GM21381 (cell line): ENCODE measurements around the gene ZDHHC5.
"Not testable (repeated sequence)": the region's sequence is repeated elsewhere in the genome, so short reads cannot be mapped to it uniquely, and the experiment has no call there.

Experiments
- ATAC-seq: cut with Tn5 transposase; IDR thresholded peaks from one replicate; pipeline ENCODE4 v1.9.1; 2021; ENCODE audit warnings: mild to moderate bottlenecking, moderate library complexity; ENCODE audit not compliant: unreplicated experiment

ZDHHC5 gene

DNA sequence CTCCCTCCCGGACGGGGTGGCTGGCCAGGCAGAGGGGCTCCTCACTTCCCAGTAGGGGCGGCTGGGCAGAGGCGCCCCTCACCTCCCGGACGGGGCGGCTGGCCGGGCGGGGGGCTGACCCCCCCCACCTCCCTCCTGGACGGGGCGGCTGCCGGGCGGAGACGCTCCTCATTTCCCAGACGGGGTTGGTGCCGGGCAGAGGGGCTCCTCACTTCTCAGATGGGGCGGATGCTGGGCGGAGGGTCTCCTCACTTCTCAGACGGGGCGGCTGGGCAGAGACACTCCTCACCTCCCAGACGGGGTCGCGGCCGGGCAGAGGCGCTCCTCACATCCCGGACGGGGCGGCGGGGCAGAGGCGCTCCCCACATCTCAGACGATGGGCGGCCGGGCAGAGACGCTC is 48.8 kb downstream of the ZDHHC5 start:
- not testable (repeated sequence) for ATAC-seq

DNA sequence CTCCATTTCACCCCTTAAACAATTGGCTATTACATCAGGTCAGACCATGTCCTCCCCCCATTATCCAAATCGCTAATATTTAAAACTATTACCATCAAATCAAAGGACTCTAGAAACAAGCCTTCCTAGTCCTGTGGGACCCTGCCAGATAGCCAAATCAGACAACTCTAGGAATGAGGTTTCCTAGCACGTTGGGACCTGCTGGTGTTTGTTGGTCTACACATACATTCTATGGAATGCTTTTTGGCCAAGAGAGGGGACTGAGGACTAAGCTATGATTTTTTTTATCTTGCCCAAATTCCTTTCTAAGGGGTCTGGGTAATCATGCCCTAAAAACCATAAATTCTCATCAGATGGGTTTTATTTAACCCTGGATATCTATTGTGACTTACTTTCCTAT is 59.3 kb downstream of the ZDHHC5 start:
- no peak for ATAC-seq

- no peak for ATAC-seq
Observed at GRCh38 chr11:57728829-57729228, 60.9 kb downstream of the ZDHHC5 start.

DNA sequence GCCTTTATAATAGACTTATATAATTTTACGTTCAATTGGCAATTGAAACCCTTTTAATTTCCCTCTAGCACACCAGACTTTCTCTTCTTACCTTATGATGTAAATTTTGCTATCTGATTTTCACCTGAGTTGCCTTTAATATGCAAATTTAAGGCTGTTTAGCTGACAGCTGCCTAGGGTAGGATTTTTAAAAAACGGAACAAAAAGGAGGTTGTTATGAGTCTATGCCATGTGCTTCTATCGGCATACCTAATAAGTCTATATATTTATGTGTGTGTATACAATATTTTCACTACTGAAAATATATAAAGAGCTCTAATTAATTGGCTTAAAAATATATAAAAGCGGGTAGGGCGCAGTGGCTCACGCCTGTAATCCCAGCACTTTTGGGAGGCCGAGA is 61.6 kb downstream of the ZDHHC5 start:
- ATAC-seq, result no peak

DNA sequence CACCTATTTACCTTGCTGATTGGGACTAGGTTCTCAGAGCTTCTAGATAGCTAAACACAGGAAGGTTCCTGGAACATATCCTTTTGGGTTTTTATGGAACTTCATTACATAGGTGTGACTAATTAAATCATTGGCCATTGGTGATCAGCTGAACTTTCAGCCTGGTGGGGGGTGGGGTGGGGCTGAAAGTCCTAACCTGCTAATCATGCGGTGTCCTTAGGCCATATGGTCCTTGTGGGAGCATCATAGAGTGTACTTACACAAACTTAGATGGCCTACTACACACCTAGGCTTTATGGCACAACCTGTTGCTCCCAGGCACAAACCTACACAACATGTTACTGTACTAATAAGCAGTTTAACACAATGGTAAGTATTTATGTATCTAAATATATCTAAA is 64.7 kb downstream of the ZDHHC5 start:
- ATAC-seq, result no peak

- ATAC-seq, result no peak
Observed at GRCh38 chr11:57735619-57736298, 67.8 kb downstream of the ZDHHC5 start.

DNA sequence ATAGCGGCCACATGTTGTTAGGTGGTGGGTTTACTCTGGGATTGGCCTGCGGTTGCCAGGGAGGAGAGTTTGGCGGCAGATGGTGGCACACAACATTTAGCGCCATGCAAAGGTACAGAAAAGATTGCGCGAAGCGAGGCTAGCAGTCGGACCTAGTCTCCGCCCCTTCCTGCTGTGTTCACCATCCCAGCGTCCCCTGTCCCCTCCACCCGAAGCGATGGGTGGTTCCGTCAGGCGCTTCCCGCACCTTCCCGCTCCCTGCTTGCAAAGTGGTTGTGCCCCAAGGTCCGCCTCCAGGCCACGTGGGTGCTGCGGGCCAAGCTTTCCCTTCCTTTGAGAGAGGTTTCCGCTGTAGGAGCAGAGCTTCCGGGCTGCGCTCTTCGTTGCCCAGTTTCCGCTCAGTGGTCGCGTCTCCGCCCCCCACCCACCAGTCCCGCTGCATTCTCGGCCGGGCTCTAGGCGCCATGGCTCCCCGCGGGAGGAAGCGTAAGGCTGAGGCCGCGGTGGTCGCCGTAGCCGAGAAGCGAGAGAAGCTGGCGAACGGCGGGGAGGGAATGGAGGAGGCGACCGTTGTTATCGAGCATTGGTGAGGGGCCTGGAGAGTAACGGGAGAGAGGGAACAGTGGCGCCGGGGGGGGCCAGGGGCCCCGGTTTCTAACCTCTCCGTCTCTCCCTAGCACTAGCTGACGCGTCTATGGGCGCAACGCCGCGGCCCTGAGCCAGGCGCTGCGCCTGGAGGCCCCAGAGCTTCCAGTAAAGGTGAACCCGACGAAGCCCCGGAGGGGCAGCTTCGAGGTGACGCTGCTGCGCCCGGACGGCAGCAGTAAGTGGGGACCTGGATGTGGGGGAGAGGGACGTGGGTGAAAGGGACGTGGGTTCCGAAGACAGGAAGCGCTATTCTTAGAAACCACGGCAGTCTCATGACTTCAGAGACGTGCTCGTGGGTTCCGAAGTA is 73.5 kb downstream of the ZDHHC5 start, which contains the start of gene SELENOH:
TSS of gene SELENOH (plus strand) at position 360 of the 955 bp plus-strand sequence. CDS start at position 465, 105 bp downstream.
- ATAC-seq, result peak; percentile 92

DNA sequence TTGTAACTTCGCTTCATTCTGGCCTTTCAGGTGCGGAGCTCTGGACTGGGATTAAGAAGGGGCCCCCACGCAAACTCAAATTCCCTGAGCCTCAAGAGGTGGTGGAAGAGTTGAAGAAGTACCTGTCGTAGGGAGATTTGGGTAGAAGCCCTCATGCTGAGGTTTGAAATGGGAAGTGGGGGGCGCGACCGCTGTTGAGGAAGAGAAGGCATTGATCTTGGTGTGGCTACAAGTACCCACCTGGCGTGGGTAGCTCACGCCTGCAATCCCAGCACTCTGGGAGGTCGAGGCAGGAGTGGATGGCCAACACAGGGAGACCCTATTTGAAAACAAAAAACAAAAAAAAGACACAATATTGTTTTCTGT is 74.2 kb downstream of the ZDHHC5 start:
- ATAC-seq, result no peak

GRCh38 chr11:57744357-57744756 is 76.4 kb downstream of the ZDHHC5 start:
- ATAC-seq, result no peak

DNA sequence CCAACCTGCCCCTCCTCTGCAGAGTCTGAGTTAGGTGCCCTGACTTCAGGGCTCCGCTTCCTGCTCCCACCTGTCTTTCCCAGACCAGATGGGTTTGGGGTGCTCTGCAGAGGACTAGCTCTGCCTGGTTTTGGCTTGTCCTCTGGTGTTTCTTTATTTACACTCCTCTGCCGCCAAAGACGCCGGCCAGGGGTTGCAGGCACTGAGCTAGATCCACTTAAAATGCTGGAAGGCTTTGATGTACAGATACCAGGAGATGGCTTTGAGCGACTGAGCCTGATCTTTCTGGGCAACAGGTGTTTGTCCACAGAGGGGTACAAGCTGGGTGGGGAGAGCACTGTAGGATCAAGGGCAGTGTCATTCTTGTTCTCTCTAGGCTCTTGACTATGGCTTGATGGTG is 77.3 kb downstream of the ZDHHC5 start:
- no peak for ATAC-seq

GRCh38 chr11:57746920-57747319 is 79.0 kb downstream of the ZDHHC5 start:
- ATAC-seq, result no peak
